Neural crest cell (in vitro differentiated cells): Measurements from ENCODE around the gene ISM2. TPM values are rescaled to one million over a fixed set of nuclear protein-coding genes. Genes with fewer than 3 reads are reported as not detected.
"Not testable (repeated sequence)": the region's sequence is repeated elsewhere in the genome, so short reads cannot be mapped to it uniquely, and the experiment has no call there.

Source experiments
- DNase-seq: peaks from one replicate; pipeline ENCODE4 v3.0.0; 2021; ENCODE audit warnings: low read depth, mixed read lengths, low spot score
- H3K27ac Mint-ChIP-seq: one replicate; pipeline ENCODE4 v1.8.0; 2021; ENCODE audit warnings: mild to moderate bottlenecking, mixed read lengths; ENCODE audit not compliant: unreplicated experiment
- H3K27me3 Mint-ChIP-seq: 2 replicates; pipeline ENCODE4 v1.8.0; 2021; ENCODE audit warnings: low read depth, mild to moderate bottlenecking, mixed read lengths
- H3K36me3 Mint-ChIP-seq: 2 replicates; pipeline ENCODE4 v1.8.0; 2021; ENCODE audit warnings: low read depth, mild to moderate bottlenecking, mixed read lengths
- H3K4me1 Mint-ChIP-seq: 2 replicates; pipeline ENCODE4 v1.8.0; 2021; ENCODE audit warnings: mixed read lengths
- H3K4me3 Mint-ChIP-seq: one replicate; pipeline ENCODE4 v1.8.0; 2021; ENCODE audit warnings: mild to moderate bottlenecking, mixed read lengths
- H3K9me3 Mint-ChIP-seq: 2 replicates; pipeline ENCODE4 v1.8.0; 2021; ENCODE audit warnings: mixed read lengths
- CTCF ChIP-seq: fragments of 200-600 bp; sonication (generic); conservative IDR thresholded peaks from 2 replicates; pipeline ENCODE4 v1.5.0; 2021; ENCODE audit warnings: antibody characterized with exemption, mild to moderate bottlenecking
- total RNA-seq: library from RNA; stranded (reverse); gene quantifications from 2 replicates; pipeline ENCODE4 v1.2.1, GENCODE V29; 2021

ISM2 gene
- total RNA-seq, 1 donor from 2014 or later = not detected

- Mint-ChIP-seq H3K4me1 (no peaks in the 10 kb centered on the region), H3K9me3 (peaks cover 2% of the 10 kb centered on the region), H3K4me3 (no peak overlapping the region), H3K27me3 (no peaks in the 10 kb centered on the region), H3K27ac (no peak overlapping the region), H3K36me3 (peaks cover 6% of the 10 kb centered on the region)
- no peak for TF ChIP-seq CTCF
- no peak for DNase-seq
Observed at GRCh38 chr14:77529213-77529612, 30.6 kb upstream of the ISM2 start.

GRCh38 chr14:77528701-77529100, 30.1 kb upstream of the ISM2 start:
- DNase-seq, H3K27ac Mint-ChIP-seq, H3K36me3 Mint-ChIP-seq, H3K4me1 Mint-ChIP-seq, H3K4me3 Mint-ChIP-seq, H3K27me3 Mint-ChIP-seq, H3K9me3 Mint-ChIP-seq: not testable (repeated sequence)

- Mint-ChIP-seq H3K36me3 (peaks cover 6% of the 10 kb centered on the region), H3K27ac (no peak overlapping the region), H3K27me3 (no peaks in the 10 kb centered on the region), H3K4me3 (no peak overlapping the region), H3K9me3 (peaks cover 2% of the 10 kb centered on the region), H3K4me1 (no peaks in the 10 kb centered on the region)
- no peak for DNase-seq
- no peak for TF ChIP-seq CTCF
Observed at GRCh38 chr14:77526266-77526665, 27.6 kb upstream of the ISM2 start.

- Mint-ChIP-seq H3K4me3 (no peak overlapping the region), H3K27me3 (no peaks in the 10 kb centered on the region), H3K4me1 (no peaks in the 10 kb centered on the region), H3K36me3 (peaks cover 2% of the 10 kb centered on the region), H3K27ac (no peak overlapping the region), H3K9me3 (no peaks in the 10 kb centered on the region)
- no peak for DNase-seq
- no peak for TF ChIP-seq CTCF
Observed at GRCh38 chr14:77524536-77524935, 25.9 kb upstream of the ISM2 start.

GRCh38 chr14:77523109-77523508, 24.5 kb upstream of the ISM2 start:
- peak overlapping the region; percentile 37 for H3K27ac Mint-ChIP-seq
- H3K9me3 Mint-ChIP-seq = no peaks in the 10 kb centered on the region
- TF ChIP-seq CTCF = no peak
- H3K4me1 Mint-ChIP-seq = no peaks in the 10 kb centered on the region
- no peaks in the 10 kb centered on the region for H3K27me3 Mint-ChIP-seq
- no peak overlapping the region for H3K4me3 Mint-ChIP-seq
- no peak for DNase-seq
- H3K36me3 Mint-ChIP-seq = peaks cover 4% of the 10 kb centered on the region

- peaks cover 4% of the 10 kb centered on the region for H3K36me3 Mint-ChIP-seq
- no peak for TF ChIP-seq CTCF
- H3K9me3 Mint-ChIP-seq = no peaks in the 10 kb centered on the region
- DNase-seq = no peak
- no peaks in the 10 kb centered on the region for H3K27me3 Mint-ChIP-seq
- no peaks in the 10 kb centered on the region for H3K4me1 Mint-ChIP-seq
- H3K4me3 Mint-ChIP-seq = no peak overlapping the region
- H3K27ac Mint-ChIP-seq = no peak overlapping the region
Observed at GRCh38 chr14:77520555-77520954, 21.9 kb upstream of the ISM2 start.
